ENCODE data around the gene JPH3. TPM values are rescaled to one million over a fixed set of nuclear protein-coding genes. Genes with fewer than 3 reads are reported as not detected.

JPH3 gene
- total and polyA plus RNA-seq, 10 of the 15 experiments (the other 5 are each of a cell fraction or from before 2014, with no cell fraction given) = 0.05 TPM; not detected in 9

DNA sequence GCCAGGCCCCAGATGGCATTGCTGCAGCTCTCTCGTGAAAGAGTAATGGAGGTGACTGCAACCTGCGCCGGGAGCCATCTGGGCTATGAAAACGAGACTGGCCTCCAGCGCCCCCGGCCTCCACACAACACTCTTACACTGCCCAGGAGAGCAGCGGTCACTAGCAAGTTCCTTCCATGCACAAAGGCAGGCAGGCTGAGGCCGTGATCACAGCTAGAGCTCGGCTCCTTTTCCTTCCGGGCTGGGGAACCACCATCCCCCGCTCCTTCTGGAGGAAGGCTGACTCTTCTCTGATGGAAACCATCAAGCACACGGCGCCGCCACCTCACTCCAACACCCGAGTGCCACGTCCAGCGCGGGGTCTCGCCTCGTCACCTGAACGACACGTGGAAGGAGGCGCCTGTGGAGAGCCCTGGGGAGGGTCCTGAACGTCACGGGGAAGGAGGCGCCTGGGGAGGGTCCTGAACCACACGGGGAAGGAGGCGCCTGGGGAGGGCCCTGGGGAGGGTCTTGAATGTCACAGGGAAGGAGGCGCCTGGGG lies 101.6 kb downstream of the JPH3 start (continued):
- TF ChIP-seq, protein P1, sequence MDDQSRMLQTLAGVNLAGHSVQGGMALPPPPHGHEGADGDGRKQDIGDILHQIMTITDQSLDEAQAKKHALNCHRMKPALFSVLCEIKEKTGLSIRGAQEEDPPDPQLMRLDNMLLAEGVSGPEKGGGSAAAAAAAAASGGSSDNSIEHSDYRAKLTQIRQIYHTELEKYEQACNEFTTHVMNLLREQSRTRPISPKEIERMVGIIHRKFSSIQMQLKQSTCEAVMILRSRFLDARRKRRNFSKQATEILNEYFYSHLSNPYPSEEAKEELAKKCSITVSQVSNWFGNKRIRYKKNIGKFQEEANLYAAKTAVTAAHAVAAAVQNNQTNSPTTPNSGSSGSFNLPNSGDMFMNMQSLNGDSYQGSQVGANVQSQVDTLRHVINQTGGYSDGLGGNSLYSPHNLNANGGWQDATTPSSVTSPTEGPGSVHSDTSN (IDR thresholded peaks at IDR 0.05; ENCODE audit: insufficient replicate concordance, low read depth, low read length) = no peak

DNA sequence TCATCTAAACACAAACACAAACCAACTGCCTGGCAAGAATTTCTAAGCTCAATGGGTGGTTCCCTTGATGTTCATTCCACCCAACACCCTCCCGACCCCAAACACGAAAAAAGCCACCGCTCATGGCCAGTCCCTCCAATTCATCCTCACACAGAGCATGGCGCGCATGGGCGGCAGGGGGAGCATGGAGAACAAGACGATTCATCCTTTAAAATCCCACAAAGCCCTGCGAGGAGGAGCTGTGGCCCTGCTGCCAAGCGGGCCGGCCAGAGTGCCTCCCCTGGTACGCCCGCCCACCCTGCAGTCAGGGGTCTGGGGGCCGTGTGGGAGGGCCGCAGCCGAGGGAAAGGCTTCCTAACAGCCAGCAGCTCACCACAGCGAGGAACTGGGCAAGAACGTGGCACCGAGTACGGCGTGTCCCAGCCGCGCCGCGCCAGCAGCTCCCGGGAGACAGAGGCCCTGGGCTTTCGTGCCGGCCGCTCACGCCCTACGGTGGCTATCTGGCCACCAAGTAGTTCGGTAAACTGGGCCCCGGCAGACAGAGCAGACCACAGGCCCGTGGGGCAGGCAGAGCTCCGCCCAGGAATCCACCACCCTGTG lies 102.5 kb downstream of the JPH3 start:
- Histone ChIP-seq H3K9me3 (replicated peaks; ENCODE audit: control insufficient read depth, insufficient read depth, low read length) (no peaks in the 10 kb centered on the region), H3K9ac (ENCODE audit: control insufficient read depth, insufficient read depth, low read length) (no peak overlapping the region), H3K4me1 (ENCODE audit: control insufficient read depth, insufficient read depth, low read length) (peaks cover 26% of the 10 kb centered on the region), H4K20me1 (ENCODE audit: control insufficient read depth, insufficient read depth) (no peaks in the 10 kb centered on the region), H3K36me3 (ENCODE audit: control insufficient read depth in 2 of 2, insufficient read depth in 2 of 2, low read length in 1 of 2) (peaks cover 11 to 28% of the 10 kb centered on the region in 2 experiments; a peak in 3 of 4 replicates), H3K4me3 (no peak overlapping the region), H3K4me2 (ENCODE audit: control insufficient read depth, insufficient read depth) (no peak overlapping the region), H3K79me2 (ENCODE audit: control insufficient read depth, insufficient read depth, low read length) (no peaks in the 10 kb centered on the region), H3K27me3 (replicated peaks in 1 of 2; ENCODE audit: control insufficient read depth in 2 of 2, insufficient read depth in 2 of 2, low read length in 1 of 2) (no peaks in the 10 kb centered on the region), H3K27ac (ENCODE audit: control insufficient read depth, insufficient read depth) (no peak overlapping the region), H2AFZ (ENCODE audit: control insufficient read depth, low read depth, low read length) (no peak overlapping the region)
- FAIRE-seq = no peak
- CTCF ChIA-PET = interaction anchor here (0.6 kb wide), 1 partner anchor 53 kb away, joined by 4 read pairs; no protein-coding TSS in a partner anchor
- RAD21 ChIA-PET (ENCODE audit: unreplicated experiment) = no interaction called here
- in situ Hi-C loops (cut with MboI) (no loop called here), intact Hi-C loops (cut with micrococcal nuclease; ENCODE audit: unreplicated experiment) (loop anchor here (5.0 kb wide), 1 partner anchor 62 kb away; the partner anchor contains the start of gene KLHDC4)
- 94% methylated on average over 34 of the region's 34 CpGs for WGBS (ENCODE audit: insufficient coverage, insufficient replicate concordance, low lambda C conversion rate, missing lambda C conversion rate)
- POLR2A ChIA-PET = no interaction called here
- BruUV-seq (replicated peaks) = no TSS peak
- SMC1A ChIA-PET (ENCODE audit: uncharacterized antibody, unreplicated experiment) = interaction anchor here (1.0 kb wide), 1 partner anchor 64 kb away, joined by 4 read pairs; no protein-coding TSS in a partner anchor
- no peak for ATAC-seq
- no peak for DNase-seq (ENCODE audit: low read depth, low spot score)
- TF ChIP-seq SREBF1 (IDR thresholded peaks at IDR 0.05; ENCODE audit: low read length) (no peak), RAD21 (IDR thresholded peaks at IDR 0.05; ENCODE audit: insufficient read depth, low read depth, low read length) (no peak), ZNF24 (IDR thresholded peaks at IDR 0.05) (no peak), YY1 (IDR thresholded peaks at IDR 0.05; ENCODE audit: low read depth, low read length) (no peak), LARP7 (IDR thresholded peaks at IDR 0.05) (no peak), SMAD1 (IDR thresholded peaks at IDR 0.05; ENCODE audit: low read depth, partially characterized antibody) (no peak), POLR2A (IDR thresholded peaks at IDR 0.05; ENCODE audit: low read depth, low read length) (no peak), FOS (IDR thresholded peaks at IDR 0.05; ENCODE audit: borderline replicate concordance, extremely low read depth, insufficient read length) (no peak), BMI1 (IDR thresholded peaks at IDR 0.05; ENCODE audit: borderline replicate concordance) (no peak)
- TF ChIP-seq, protein P2, sequence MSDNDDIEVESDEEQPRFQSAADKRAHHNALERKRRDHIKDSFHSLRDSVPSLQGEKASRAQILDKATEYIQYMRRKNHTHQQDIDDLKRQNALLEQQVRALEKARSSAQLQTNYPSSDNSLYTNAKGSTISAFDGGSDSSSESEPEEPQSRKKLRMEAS (IDR thresholded peaks at IDR 0.05; ENCODE audit: low read depth, low read length) = no peak
- TF ChIP-seq, protein P3, sequence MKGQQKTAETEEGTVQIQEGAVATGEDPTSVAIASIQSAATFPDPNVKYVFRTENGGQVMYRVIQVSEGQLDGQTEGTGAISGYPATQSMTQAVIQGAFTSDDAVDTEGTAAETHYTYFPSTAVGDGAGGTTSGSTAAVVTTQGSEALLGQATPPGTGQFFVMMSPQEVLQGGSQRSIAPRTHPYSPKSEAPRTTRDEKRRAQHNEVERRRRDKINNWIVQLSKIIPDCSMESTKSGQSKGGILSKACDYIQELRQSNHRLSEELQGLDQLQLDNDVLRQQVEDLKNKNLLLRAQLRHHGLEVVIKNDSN (IDR thresholded peaks at IDR 0.05; ENCODE audit: borderline replicate concordance, extremely low read length, insufficient read depth, low read depth, low read length) = no peak
- TF ChIP-seq, protein P4, sequence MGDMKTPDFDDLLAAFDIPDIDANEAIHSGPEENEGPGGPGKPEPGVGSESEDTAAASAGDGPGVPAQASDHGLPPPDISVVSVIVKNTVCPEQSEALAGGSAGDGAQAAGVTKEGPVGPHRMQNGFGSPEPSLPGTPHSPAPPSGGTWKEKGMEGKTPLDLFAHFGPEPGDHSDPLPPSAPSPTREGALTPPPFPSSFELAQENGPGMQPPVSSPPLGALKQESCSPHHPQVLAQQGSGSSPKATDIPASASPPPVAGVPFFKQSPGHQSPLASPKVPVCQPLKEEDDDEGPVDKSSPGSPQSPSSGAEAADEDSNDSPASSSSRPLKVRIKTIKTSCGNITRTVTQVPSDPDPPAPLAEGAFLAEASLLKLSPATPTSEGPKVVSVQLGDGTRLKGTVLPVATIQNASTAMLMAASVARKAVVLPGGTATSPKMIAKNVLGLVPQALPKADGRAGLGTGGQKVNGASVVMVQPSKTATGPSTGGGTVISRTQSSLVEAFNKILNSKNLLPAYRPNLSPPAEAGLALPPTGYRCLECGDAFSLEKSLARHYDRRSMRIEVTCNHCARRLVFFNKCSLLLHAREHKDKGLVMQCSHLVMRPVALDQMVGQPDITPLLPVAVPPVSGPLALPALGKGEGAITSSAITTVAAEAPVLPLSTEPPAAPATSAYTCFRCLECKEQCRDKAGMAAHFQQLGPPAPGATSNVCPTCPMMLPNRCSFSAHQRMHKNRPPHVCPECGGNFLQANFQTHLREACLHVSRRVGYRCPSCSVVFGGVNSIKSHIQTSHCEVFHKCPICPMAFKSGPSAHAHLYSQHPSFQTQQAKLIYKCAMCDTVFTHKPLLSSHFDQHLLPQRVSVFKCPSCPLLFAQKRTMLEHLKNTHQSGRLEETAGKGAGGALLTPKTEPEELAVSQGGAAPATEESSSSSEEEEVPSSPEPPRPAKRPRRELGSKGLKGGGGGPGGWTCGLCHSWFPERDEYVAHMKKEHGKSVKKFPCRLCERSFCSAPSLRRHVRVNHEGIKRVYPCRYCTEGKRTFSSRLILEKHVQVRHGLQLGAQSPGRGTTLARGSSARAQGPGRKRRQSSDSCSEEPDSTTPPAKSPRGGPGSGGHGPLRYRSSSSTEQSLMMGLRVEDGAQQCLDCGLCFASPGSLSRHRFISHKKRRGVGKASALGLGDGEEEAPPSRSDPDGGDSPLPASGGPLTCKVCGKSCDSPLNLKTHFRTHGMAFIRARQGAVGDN (IDR thresholded peaks at IDR 0.05) = no peak
- TF ChIP-seq, protein P5, sequence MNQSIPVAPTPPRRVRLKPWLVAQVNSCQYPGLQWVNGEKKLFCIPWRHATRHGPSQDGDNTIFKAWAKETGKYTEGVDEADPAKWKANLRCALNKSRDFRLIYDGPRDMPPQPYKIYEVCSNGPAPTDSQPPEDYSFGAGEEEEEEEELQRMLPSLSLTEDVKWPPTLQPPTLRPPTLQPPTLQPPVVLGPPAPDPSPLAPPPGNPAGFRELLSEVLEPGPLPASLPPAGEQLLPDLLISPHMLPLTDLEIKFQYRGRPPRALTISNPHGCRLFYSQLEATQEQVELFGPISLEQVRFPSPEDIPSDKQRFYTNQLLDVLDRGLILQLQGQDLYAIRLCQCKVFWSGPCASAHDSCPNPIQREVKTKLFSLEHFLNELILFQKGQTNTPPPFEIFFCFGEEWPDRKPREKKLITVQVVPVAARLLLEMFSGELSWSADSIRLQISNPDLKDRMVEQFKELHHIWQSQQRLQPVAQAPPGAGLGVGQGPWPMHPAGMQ (IDR thresholded peaks at IDR 0.05; ENCODE audit: borderline replicate concordance) = no peak

All from GM12878 (cell line).